Measurements from ENCODE around the gene INPP5D.
A peak's percentile ranks its signal among the peaks of the same experiment; 100 is the strongest.
"Not testable (repeated sequence)": the region's sequence is repeated elsewhere in the genome, so short reads cannot be mapped to it uniquely, and the experiment has no call there.

Gene INPP5D

GRCh38 chr2:233119806-233120205 is 59.7 kb downstream of the INPP5D start:
- no peak for FAIRE-seq

GRCh38 chr2:233120459-233120858 is 60.3 kb downstream of the INPP5D start:
- FAIRE-seq, result no peak

- FAIRE-seq, result no peak
These were observed 61.7 kb downstream of the INPP5D start for GRCh38 chr2:233121856-233122255.

- FAIRE-seq, result no peak
These were observed 62.4 kb downstream of the INPP5D start for GRCh38 chr2:233122541-233122940.

- not testable (repeated sequence) for FAIRE-seq
These were observed 63.4 kb downstream of the INPP5D start for GRCh38 chr2:233123576-233123975.

GRCh38 chr2:233124421-233125080 is 64.4 kb downstream of the INPP5D start:
- no peak for FAIRE-seq

GRCh38 chr2:233125455-233126065 is 65.4 kb downstream of the INPP5D start:
- no peak for FAIRE-seq

GRCh38 chr2:233129351-233129978 is 69.3 kb downstream of the INPP5D start:
- no peak for FAIRE-seq

GRCh38 chr2:233130024-233130423 is 69.9 kb downstream of the INPP5D start:
- FAIRE-seq, result no peak

- no peak for FAIRE-seq
These were observed 70.4 kb downstream of the INPP5D start for GRCh38 chr2:233130481-233131020.

GRCh38 chr2:233131936-233132720 is 72.0 kb downstream of the INPP5D start:
- no peak for FAIRE-seq

- FAIRE-seq, result no peak
These were observed 73.1 kb downstream of the INPP5D start for GRCh38 chr2:233133239-233133638.

GRCh38 chr2:233135421-233135820 is 75.3 kb downstream of the INPP5D start:
- FAIRE-seq, result no peak

GRCh38 chr2:233137040-233137439 is 76.9 kb downstream of the INPP5D start:
- peak; percentile 9 for FAIRE-seq

- FAIRE-seq, result no peak
These were observed 80.0 kb downstream of the INPP5D start for GRCh38 chr2:233140077-233140585.

- FAIRE-seq, result no peak
These were observed 80.8 kb downstream of the INPP5D start for GRCh38 chr2:233140978-233141377.

GRCh38 chr2:233141901-233142300 is 81.8 kb downstream of the INPP5D start:
- FAIRE-seq, result no peak

- no peak for FAIRE-seq
These were observed 82.3 kb downstream of the INPP5D start for GRCh38 chr2:233142355-233142897.

- FAIRE-seq, result no peak
These were observed 83.7 kb downstream of the INPP5D start for GRCh38 chr2:233143700-233144331.

GRCh38 chr2:233145726-233146125 is 85.6 kb downstream of the INPP5D start:
- no peak for FAIRE-seq

GRCh38 chr2:233146194-233146593 is 86.1 kb downstream of the INPP5D start:
- no peak for FAIRE-seq

Measured in islet of Langerhans (tissue), 1 donor.